ENCODE results near the gene LPCAT1.
"Not testable (repeated sequence)": the region's sequence is repeated elsewhere in the genome, so short reads cannot be mapped to it uniquely, and the experiment has no call there.

Gene LPCAT1

GRCh38 chr5:1521671-1522600, 1.8 kb downstream of the LPCAT1 start:
- peak; percentile 78 for DNase-seq (ENCODE audit: low spot score)

DNA sequence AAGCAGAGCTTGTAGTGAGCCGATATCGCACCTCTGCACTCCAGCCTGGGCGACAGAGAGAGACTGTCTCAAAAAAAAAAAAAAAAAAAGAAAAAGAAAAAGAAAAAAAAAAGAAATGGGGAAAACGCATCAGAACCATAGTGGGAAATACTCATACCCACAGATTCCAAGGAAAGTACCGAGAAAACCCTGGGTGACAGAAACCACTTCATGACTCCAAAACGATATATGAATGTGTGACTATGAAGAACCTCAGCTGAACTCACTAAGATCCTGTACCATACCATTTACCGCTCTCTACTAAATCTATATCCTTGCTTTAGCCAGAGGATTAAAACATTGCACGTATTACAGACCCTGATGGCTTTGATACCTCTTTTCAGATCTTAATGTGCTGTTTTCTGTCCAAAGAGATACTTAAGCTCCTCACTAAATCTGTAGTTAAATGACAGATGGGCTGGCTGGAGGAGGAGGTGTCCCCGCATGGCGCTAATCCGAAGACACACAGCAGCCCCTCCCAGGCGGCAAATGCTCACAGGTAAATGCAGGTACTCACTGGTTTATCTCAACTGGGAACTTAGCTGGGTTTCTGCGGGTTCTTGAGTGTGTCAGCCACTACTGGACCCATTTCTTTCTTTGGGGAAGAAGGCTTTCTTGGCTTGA, 2.8 kb downstream of the LPCAT1 start:
- no peak for DNase-seq (ENCODE audit: low spot score)

DNA sequence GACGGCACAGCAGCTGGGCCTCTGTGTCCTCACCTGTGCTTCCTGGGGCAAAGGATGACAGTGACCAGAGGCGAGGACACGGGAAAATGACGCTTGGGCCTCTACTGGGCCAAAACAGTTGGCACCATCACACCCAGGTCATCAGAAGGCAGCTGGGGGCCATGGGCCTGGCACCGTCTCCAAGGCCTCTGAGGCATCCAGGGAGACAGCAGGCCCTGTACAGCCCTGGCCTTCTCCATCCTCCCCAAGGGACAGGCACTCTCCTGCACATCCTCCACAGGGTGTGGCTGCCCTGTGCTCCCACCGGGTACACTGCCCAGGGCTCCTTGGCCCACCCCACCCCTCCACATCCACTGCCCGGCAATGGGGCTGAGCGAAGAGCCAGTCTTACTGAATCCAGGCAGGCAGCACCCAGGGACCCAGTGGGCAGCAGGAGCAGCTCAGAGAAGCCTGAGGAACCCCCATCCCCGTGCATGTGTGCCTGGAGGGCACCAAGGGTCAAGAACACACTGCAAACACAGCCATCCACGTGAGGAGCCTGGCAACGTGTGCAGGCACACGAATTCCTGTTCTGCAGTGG, 4.0 kb downstream of the LPCAT1 start:
- DNase-seq (ENCODE audit: low spot score) = no peak

DNA sequence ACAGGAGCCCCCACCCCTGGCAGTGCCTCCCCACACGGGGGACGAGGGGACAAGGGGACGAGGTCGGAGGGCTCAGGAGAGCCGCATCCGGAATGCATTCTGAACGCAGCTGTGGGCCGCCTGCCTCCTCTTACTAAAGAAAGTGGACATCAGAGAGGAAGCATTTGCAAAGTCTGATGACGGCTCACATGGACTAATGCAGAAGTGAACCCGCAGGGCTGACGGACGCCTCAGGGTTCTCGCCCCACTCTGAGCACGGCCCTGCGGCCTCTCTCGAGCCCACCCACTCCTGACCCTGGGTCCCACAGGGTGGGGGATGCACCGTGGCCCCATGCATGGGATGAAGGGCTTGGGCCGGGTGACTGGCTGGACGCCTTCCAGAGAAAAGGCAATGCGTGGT, 5.9 kb downstream of the LPCAT1 start:
- DNase-seq (ENCODE audit: low spot score) = no peak

DNA sequence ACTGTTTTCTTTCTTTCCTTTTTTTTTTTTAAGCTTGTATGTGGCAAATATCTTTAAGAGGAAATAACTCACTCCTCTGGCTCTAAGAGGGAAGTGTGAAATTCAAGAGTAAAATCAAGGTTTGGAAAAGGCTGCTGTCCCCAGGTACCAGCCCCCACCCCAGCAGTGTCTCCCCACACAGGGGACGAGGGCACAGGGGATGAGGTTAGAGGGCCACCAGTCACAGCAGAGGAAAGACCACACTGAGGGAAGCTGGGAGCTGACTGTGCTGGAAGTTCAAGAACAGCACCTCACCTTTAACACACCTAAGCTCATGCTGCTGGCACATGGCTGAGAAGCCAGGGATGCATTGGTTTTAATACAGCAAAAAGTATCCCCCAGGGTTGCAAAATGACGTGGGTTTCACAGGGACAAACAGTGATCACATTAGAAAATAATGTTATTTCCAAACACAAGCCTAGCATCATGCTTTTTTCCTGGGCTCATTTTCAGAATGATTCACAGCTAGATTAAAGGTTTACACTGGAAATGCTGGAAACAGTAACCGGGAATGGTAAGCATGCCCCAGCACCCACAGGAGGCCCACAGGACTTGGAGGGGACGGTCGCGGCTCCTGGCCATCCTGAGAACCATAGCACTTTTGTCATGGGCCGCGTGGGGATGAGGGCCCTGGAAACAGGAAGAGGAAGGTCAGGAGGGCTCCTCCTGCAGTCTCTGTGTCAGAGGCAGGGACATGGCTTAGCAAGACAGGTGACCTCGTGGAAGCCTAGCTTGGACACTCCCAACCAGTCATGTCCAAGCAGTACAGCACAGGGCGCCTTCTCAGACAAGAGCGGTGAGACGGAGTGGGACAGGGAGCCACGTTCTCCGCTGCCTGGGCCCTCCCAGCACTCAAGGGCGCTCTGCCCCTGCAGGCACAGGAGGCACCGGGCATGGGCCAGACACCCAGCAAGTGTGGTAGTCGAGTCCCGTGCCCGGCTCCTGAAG, 6.9 kb downstream of the LPCAT1 start:
- peak; percentile 93 for DNase-seq (ENCODE audit: low spot score)

DNA sequence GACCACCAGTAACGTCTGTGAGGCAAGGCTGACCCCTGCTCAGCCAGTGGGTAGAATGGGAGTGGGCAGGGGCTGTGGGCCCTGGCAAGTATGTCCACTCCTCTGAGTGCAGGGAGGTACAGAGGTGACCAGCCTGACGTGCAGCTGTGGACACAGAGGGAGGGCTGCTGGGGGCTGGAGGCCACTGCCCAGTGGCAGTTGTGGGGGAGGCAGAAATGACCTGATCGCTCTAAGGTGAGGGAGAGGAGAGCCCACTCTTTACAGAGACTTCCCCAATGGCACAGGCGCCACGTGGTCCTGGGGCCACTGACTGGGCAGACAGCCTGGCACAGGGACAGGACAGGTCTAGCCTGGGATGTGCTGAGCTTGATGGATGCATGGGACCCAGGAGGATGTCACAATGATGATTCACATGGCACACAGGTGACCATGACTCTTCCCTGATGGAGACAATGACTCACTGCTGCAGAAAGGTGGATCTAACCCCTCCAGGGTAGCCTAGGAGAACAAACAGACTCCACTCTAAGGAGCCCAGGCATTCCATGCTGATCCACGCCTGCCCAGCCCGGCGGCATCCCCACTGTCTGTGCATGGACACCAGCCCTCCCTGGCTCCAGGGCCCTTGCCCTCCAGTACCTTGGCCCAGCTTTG, 7.7 kb downstream of the LPCAT1 start:
- peak; percentile 99 for DNase-seq (ENCODE audit: low spot score)

DNA sequence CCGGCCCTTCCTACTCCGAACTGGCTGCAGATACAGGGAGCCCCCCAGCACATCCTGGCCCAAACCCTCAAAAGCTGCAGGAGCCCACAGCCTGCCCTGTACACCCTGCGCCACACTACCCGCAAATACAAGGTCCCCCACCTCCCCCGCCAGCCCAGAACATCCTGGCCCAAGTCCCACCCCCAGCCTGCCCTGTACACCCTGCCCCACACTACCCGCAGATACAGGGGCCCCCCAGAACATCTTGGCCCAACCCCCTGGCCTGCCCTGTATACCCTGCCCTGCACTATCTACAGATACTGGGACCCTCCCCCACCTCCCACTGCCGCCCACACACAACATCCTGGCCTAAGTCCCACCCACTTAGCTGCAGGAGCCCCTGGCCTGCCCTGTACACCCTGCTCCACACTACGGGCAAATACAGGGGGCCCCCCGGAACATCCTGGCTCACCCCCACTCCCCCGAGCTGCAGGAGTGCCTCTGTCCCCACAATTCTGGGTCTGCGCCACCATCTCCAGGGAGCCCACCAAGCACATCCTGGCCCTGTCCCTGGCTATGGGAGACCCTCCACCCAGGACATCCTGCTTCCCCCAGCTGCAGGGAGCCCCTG, 8.3 kb downstream of the LPCAT1 start:
- DNase-seq (ENCODE audit: low spot score) = no peak

DNA sequence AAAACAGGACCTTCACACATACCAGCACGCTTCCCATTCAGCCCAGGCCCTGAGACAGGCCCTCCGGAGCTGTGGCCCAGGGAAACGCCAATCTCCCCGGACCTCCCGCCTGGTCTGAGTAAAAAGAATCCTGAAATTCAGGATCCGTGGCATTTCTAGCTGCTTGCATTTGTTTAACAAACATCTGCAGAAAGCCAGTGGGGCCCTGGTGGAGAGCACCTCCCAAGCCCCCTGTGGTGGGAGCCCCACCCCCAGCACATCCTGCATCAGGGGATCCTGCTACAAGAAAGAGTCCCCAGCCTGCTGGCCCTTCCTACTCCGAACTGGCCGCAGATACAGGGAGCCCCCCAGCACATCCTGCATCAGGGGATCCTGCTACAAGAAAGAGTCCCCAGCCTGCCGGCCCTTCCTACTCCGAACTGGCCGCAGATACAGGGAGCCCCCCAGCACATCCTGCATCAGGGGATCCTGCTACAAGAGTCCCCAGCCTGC, 8.9 kb downstream of the LPCAT1 start:
- DNase-seq (ENCODE audit: low spot score) = not testable (repeated sequence)

GRCh38 chr5:1514027-1514818, 9.5 kb downstream of the LPCAT1 start:
- DNase-seq (ENCODE audit: low spot score) = no peak

- no peak for DNase-seq (ENCODE audit: low spot score)
These were observed 10.3 kb downstream of the LPCAT1 start for GRCh38 chr5:1513326-1514026.

GRCh38 chr5:1512541-1513291, 11.0 kb downstream of the LPCAT1 start:
- no peak for DNase-seq (ENCODE audit: low spot score)

DNA sequence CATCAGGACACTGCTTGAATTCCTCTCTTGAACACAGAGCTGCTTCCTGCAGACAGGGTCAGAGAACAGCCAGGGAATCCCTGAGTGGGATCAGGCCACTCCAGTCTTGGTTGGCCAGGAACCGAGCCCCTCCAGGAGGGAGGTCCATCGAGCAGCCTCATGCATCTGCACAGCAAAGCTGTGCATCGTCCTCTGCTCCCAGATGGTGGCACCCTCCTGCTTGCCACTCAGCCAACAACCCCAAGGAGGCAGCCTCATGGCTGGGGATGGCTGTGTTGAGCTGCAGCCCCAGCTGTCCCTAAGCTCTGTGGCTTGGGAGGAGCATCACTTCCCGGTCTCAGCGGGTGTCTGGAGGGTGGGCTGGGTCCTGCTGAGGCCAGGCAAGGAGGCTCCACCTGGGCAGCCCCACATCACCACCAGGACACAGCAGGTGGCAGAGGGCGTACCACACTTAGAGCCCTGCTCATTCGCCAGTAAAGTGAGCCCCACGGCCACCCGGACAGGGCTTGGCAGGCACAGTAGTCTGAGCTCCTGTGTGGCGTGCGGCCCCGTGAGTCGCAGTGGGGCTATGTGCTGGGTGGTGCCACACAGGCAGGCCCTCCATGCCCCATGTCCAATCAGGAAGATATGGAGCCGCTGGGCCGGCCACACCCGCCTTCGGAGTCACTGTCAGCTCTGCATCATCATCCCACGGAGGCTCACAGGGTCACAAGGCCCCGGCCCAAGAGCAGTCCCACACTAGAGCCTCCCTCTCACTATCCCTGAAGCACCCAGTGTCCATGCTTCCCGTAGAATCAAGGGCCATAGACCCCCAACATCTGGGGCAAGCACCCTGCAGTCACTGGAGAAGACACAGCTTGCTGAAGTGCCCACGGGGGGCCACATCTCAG, 11.9 kb downstream of the LPCAT1 start:
- DNase-seq (ENCODE audit: low spot score) = peak; percentile 93

GRCh38 chr5:1511048-1511447, 12.7 kb downstream of the LPCAT1 start:
- DNase-seq (ENCODE audit: low spot score) = no peak

- DNase-seq (ENCODE audit: low spot score) = no peak
These were observed 13.1 kb downstream of the LPCAT1 start for GRCh38 chr5:1510631-1511030.

DNA sequence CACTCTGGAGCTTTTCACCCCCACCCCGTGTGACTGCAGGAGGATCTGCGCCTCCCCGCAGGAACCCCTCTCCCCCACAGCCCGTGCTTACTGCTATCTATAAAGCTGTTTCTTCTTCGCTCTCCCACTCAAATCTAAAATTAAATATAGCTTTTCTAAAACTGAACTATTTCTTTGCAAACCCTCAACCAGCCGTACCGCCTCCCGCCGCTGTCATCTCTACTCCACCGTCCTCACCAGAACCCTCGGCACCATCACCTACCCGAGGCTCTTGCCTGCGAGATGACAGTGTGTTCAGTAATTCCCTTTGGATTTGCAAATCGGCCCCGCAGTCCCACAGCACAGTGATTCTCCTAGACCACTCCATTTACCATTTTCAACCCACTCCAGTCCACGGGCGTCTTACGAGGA, 13.6 kb downstream of the LPCAT1 start:
- DNase-seq (ENCODE audit: low spot score) = no peak

DNA sequence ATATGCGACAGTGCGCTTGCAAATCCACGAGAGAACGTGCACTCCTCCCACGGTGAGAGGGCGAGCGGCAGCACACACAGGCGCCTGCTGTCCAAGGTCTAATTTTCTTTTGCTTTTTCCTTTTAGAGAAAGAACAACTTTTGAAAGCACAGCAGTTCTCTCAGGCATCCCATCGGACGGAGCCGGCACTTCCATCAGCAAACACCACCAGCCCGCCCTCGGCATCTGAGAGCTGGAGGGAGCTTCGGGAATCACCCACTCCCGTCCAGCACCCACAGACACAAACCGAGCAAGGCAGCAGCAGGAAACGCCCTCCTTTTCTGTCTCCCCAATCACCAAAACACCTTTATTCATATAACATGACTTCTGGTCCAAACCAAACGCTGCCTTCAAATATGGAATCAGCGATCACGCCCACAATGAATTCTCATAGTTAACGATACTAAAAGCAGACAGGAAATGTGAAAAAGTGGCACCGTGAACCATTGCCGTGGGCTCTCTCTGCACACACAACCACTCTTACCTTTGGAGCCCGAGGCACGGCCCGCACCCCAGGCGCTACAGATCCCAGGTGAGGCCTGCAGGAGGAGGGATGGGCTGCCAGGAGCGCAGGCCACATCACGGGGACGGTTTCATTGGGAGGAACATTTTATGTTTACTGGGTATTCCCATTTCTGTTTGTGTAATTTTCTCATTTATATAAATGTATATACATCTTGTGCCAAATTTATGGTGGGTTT, 14.2 kb downstream of the LPCAT1 start:
- DNase-seq (ENCODE audit: low spot score) = no peak

All from kidney tubule cell (primary cell).